ENCODE measurements around the gene B3GALT6.

GRCh38 chr1:1191734-1192133, 40.3 kb upstream of the B3GALT6 start:
- TF ChIP-seq, protein P1, sequence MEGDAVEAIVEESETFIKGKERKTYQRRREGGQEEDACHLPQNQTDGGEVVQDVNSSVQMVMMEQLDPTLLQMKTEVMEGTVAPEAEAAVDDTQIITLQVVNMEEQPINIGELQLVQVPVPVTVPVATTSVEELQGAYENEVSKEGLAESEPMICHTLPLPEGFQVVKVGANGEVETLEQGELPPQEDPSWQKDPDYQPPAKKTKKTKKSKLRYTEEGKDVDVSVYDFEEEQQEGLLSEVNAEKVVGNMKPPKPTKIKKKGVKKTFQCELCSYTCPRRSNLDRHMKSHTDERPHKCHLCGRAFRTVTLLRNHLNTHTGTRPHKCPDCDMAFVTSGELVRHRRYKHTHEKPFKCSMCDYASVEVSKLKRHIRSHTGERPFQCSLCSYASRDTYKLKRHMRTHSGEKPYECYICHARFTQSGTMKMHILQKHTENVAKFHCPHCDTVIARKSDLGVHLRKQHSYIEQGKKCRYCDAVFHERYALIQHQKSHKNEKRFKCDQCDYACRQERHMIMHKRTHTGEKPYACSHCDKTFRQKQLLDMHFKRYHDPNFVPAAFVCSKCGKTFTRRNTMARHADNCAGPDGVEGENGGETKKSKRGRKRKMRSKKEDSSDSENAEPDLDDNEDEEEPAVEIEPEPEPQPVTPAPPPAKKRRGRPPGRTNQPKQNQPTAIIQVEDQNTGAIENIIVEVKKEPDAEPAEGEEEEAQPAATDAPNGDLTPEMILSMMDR (IDR thresholded peaks at IDR 0.05; ENCODE audit: insufficient read depth, low read length): no peak
- no peak for TF ChIP-seq POLR2AphosphoS5 (IDR thresholded peaks at IDR 0.05; ENCODE audit: low read depth)
- no peak for TF ChIP-seq REST (IDR thresholded peaks at IDR 0.05; ENCODE audit: insufficient replicate concordance, low read depth)

All from HL-60 (cell line).